HG03342 (cell line): ENCODE data around the gene OTOP2.
"Not testable (repeated sequence)": the region's sequence is repeated elsewhere in the genome, so short reads cannot be mapped to it uniquely, and the experiment has no call there.

Experiments
- ATAC-seq: cut with Tn5 transposase; IDR thresholded peaks from one replicate; pipeline ENCODE4 v1.9.1; 2021; ENCODE audit warnings: mild to moderate bottlenecking, moderate library complexity; ENCODE audit not compliant: unreplicated experiment

The OTOP2 gene

DNA sequence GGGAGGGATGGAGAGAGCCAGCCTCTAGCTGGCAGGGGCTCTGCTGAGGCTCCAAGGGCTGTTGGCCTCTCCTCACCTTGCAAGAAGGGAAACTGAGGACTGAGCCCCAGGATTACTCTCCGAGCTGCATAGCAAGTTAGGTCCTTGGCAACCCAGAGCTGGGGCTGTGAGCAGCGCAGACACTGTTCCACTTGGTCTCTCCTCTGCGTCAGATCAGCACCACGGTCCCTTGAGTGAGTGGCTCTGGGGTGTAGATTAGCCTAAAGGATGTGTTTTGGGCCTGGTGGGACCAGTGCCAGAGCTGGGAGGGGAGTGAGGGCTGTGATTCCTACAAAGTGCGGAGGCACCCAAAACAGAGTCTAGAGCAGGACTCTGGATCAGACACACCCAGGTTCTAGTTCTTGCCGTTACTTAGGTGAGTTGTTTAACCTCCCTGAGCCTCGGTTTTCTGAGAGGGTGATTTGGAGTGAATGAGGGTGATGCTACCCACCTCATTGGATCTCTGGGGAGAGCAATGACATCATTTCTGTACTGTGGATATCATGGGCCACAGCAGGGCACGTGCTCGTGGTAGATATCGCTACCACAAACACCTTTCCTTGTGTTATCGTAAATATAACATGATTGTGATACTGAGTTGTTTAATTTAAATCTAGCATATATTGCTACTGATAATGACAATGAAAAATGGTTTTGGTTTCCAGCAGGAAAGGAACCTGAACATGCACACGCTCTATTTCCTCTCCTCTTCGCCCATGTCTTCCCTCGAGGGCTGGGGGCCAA is 22.5 kb upstream of the OTOP2 start:
- ATAC-seq = no peak

GRCh38 chr17:74903034-74903433 is 21.0 kb upstream of the OTOP2 start:
- no peak for ATAC-seq

- ATAC-seq = no peak
Measured at GRCh38 chr17:74903671-74904070, 20.4 kb upstream of the OTOP2 start.

GRCh38 chr17:74904687-74905409 is 19.2 kb upstream of the OTOP2 start:
- ATAC-seq = no peak

GRCh38 chr17:74906214-74906793 is 17.8 kb upstream of the OTOP2 start:
- not testable (repeated sequence) for ATAC-seq

- ATAC-seq = no peak
Measured at GRCh38 chr17:74907012-74907411, 17.1 kb upstream of the OTOP2 start.

DNA sequence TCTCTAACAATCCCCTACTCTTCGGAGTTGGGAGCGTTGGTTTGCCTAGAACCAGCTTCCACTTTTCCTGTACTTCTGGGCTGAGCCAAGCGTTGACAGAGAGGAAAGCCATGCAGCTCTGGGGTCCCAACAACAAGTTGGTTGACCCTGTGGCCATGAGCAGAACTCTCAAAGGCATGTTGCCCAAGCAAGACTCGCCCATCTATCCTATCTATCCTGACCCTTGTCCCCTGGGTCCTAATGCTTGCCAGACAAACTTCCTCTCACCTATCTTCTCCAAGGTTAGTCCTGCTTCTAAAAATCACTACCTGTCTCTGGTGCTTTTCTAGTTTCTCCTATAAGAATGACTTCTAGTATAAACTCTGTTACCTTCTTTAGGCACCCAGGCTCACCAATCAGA is 15.0 kb upstream of the OTOP2 start:
- ATAC-seq = not testable (repeated sequence)

DNA sequence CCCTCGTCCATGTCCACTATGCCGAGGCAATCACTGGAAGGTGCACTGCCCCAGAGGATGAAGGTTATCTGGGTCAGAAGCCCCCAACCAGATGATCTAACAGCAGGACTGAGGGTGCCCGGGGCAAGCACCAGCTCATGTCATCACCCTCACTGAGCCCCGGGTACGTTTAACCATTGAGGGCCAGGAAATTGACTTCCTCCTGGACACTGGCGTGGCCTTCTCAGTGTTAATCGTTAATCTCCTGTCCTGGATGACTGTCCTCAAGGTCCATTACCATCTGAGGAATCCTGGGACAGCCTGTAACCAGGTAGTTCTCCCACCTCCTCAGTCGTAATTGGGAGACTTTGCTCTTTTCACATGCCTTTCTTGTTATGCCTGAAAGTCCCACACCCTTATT is 12.7 kb upstream of the OTOP2 start:
- not testable (repeated sequence) for ATAC-seq

GRCh38 chr17:74916136-74916850 is 7.8 kb upstream of the OTOP2 start:
- no peak for ATAC-seq

GRCh38 chr17:74916851-74917199 is 7.2 kb upstream of the OTOP2 start:
- ATAC-seq = no peak

- ATAC-seq = no peak
Measured at GRCh38 chr17:74917430-74917829, 6.6 kb upstream of the OTOP2 start.

DNA sequence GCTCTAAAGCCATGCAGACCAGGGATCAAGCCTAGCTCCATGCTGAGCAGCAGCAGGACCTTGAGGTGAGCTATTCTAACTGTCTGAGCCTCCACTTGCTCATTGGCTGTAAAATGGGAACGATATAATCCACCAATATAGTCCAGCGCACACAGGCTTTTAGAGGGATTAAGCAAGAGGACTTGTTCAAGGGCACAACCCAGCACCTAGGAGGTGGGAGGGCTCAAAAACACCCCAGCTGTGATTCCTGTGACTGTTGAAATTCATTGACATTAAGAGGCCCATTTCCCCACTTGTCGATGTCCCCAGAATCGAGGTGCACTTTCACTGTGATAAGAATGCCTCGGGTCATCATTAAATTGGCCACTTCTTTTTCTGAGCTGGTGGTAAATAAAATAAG is 5.2 kb upstream of the OTOP2 start:
- no peak for ATAC-seq

DNA sequence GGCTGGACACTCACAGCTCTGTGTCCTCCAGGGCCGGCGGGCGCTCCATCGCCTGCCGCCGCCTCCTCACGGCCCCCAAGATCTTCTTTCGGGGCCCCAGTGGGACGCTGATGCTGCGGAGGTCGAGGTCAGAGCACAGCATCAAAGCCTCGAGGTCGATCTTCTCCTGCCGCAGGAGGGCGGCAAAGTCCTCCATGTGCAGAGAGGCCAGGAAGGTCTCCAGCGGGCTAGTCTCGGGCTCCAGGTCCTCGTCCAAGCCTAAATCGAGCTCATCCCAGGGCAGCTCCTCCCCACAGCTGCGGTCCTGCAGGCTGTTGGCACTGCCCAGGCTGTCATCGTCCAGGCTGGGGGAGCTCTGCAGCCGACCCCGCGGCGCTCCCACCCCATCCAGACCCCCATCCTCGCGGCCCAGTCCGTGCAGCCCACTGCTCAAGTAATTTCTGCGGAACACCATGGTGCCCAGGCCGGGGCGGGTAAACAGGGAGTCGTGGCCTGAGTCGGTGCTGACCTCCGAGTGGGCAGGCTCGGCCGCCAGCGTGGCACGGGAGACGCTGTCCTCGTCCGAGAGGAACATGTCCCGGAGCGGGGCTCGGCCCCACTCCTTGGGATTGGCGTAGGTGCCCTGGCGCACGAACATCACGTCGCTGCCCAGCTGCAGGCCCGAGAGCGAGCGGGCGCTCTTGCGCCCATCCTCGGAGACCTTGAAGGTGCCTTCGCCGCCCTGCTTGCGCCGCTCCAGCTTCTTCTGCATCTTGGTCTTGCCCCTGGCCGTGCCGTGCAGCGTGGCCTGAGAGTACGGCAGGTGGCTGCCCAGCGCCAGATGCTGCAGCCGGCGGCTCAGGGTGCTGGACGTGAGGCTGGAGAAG is 4.4 kb upstream of the OTOP2 start:
- no peak for ATAC-seq

DNA sequence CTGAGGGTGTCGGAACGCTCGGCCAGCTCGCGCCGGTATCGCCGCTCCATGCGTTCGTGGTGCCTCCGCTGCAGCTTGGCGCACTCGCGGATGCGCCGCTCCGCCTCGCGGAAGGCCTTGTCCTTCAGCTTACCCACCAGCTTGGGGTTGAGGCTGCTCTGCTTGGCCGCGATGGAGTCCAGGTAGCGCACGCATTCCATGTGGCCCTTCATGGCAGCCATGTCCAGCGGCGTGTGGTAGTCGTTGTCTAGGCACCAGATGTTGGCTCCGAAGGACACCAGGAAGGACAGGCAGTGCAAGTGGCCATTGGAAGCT is 3.8 kb upstream of the OTOP2 start:
- no peak for ATAC-seq

DNA sequence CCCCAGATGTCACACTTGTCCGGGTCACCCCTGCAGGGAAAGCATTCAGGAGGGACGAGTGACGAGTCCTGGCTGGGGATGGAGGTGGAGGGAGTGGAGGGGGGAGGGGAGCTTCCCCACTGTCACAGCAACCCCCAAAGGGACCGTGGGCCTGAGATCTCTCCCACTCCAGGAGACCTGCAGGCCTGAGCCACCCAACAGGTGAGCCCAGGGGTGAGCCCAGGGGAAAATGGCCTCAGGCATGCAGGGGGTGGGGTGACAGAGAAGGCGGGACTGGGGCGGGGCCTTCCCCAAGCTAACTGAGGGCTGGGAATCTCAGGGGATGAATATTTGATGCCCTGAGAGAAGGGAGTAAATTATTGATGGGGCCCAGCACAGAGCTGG is 3.4 kb upstream of the OTOP2 start:
- no peak for ATAC-seq

DNA sequence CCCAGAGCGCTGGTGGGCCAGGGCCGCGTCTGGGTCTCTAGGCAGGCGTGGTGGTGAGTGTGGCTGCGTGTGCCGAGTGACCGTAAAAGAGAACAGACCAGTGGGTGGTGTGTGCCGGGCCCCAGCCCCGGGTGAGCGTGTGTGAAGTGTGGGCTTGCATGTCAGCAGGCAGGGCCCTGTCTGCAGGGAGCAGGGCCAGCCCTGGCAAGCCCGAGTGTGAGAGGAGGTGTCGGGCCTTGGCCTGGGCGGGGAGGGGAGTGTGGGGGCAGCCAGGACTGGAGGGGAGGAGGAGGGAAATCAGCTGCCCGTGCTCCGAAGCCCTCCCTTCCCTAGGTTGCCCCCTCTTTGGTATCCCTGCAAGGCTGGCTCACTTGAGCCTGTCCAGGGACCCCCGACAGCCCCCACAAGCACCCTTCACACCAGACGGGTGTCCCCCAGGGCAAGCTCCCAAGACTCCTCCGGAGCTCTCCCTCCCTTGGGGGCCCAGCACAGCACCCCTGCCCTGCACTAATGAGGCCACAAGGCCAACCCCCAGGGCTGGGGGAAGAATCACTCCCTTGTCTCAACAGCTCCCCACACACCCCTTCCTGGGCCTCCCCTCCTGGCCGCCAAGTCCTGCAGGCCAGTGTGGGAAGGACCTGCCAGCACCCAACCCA is 2.9 kb upstream of the OTOP2 start:
- no peak for ATAC-seq

GRCh38 chr17:74921769-74922168 is 2.3 kb upstream of the OTOP2 start:
- no peak for ATAC-seq

GRCh38 chr17:74922172-74922571 is 1.9 kb upstream of the OTOP2 start:
- no peak for ATAC-seq

- ATAC-seq = no peak
Measured at GRCh38 chr17:74922694-74923537, 1.2 kb upstream of the OTOP2 start, which contains the start of gene USH1G. Gene USH1G, minus strand, starts transcription at chr17:74923255. Its CDS starts 182 bp downstream, at chr17:74923073.
